ENCODE measurements around the gene HSPBP1.
A peak's percentile ranks its signal among the peaks of the same experiment; 100 is the strongest.
"Not testable (repeated sequence)": the region's sequence is repeated elsewhere in the genome, so short reads cannot be mapped to it uniquely, and the experiment has no call there.

The HSPBP1 gene, protein sequence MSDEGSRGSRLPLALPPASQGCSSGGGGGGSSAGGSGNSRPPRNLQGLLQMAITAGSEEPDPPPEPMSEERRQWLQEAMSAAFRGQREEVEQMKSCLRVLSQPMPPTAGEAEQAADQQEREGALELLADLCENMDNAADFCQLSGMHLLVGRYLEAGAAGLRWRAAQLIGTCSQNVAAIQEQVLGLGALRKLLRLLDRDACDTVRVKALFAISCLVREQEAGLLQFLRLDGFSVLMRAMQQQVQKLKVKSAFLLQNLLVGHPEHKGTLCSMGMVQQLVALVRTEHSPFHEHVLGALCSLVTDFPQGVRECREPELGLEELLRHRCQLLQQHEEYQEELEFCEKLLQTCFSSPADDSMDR

DNA sequence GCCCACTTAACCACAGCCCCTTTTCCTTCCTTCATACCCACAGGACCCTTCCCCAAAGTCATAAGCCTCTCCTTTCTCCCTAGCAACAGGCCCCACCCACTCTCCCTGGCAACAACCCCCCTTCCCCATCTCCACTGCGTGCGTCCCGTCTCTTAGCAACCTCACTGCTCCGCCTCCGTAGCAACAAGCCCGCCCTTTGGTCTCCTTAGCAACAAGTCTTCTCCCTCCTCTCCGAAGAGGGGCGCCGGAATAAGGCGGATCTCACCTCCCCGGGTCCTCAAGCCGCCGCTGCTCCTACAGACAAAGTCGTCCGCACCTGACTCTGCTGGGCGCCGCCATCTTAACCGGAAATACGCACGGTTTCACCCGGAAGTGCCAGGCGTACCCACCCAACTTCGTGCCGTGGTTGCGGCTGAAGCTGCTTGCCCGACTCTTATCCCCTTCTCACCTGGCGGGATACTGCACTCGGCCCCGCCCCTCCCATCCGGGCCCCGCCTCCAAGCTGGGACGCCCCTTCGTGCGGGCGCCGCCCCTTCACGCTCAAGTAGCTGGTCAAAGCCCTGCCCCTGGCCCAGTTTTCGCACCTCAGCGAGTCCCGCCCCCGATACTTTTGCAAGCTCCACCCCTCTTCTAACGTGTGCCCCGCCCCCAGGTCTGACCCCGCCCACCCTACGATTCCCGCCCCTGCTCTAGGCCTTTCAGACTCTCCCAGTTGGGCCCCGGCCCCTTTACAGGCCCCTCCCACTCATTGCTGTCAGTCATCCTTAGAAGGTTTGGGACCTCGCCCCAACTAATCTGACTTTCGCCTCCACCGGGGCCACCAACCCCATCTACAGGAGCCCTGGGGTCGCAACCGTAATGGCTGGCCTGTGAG lies at the start of gene HSPBP1:
HSPBP1 (minus strand) TSS at position 341 of the 874 bp plus-strand sequence. CDS start 502 bp downstream, outside the sequence.
- peak; percentile 92 for DNase-seq

DNA sequence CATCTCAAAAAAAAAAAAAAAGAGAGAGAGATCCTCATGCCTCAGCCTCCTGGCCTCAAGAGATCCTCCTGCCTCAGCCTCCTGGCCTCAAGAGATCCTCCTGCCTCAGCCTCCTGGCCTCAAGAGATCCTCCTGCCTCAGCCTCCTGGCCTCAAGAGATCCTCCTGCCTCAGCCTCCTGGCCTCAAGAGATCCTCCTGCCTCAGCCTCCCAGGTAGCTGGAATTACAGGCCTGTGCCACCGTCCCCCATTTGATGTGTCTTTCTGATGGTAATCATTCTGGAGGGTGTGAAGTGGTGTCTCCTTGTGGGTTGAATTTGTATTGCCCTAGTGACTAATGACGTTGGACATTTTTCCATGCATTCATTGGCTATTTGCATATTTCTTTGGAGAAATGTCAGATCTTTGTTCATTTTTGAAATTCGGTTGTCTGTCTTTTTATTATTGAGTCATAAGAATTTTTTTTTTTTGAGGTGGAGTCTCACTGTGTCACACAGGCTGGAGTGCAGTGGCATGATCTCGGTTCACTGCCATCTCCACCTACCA lies 48.9 kb upstream of the HSPBP1 start:
- not testable (repeated sequence) for DNase-seq

GRCh38 chr19:55325172-55325571 lies 45.3 kb upstream of the HSPBP1 start, which contains the start of gene TMEM150B:
Gene TMEM150B (minus strand): TSS chr19:55325341. CDS start chr19:55321036, 4,305 bp downstream.
- no peak for DNase-seq

GRCh38 chr19:55324662-55325061 lies 44.8 kb upstream of the HSPBP1 start:
- no peak for DNase-seq

- DNase-seq, result no peak
These were observed 42.4 kb upstream of the HSPBP1 start for GRCh38 chr19:55322204-55322885.

GRCh38 chr19:55321466-55322137 lies 41.7 kb upstream of the HSPBP1 start:
- DNase-seq, result no peak

DNA sequence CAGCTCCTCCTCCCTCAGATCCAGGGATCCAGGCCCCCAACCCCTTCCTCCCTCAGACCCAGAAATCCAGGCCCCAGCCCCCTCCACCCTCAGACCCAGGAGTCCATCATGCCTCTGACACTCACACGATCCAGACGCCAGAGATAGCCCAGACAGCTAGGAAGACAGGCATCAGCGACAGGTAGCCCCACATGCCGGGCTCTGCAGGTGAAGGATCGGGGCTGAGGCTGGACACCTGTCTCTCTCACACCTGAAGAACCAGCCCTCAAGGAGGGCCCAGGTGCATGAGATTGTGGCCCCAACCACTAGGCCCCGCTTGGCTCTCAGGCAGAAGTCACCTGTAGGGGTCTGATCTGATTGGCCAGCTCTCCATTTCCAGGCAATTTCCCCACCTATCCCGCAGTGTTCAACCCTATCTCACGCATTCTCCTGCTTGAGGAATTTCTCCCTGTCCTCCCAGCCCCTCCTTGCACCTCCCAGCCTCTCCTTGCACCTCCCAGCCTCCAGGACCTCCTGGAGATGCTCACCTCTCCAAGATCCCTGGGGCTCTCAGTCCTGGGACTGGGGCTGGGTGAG lies 41.0 kb upstream of the HSPBP1 start:
- no peak for DNase-seq

- DNase-seq, result no peak
These were observed 39.9 kb upstream of the HSPBP1 start for GRCh38 chr19:55319785-55320184.

DNA sequence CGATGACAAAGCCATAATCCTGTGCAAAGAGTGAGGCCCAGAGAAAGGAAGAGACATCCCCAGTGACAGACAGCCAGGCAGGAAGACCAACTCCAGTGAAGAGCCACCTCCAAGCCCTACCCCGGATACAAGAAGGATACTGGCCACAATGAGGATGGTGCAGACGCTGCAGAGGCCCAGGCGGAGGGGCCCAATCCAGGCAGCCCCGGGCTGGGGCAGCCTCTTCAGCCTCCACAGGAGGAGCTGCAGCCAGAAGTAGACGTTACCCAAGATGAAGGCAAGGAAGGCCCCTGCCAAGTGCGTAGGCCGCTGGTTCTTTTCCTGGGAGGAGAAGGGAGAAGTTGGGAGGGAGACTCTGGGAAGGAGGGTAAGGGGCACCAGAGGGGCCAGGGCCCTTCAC lies 36.7 kb upstream of the HSPBP1 start:
- DNase-seq, result no peak

GRCh38 chr19:55315956-55316525 lies 36.1 kb upstream of the HSPBP1 start:
- no peak for DNase-seq

- no peak for DNase-seq
These were observed 34.5 kb upstream of the HSPBP1 start for GRCh38 chr19:55314396-55314795.

DNA sequence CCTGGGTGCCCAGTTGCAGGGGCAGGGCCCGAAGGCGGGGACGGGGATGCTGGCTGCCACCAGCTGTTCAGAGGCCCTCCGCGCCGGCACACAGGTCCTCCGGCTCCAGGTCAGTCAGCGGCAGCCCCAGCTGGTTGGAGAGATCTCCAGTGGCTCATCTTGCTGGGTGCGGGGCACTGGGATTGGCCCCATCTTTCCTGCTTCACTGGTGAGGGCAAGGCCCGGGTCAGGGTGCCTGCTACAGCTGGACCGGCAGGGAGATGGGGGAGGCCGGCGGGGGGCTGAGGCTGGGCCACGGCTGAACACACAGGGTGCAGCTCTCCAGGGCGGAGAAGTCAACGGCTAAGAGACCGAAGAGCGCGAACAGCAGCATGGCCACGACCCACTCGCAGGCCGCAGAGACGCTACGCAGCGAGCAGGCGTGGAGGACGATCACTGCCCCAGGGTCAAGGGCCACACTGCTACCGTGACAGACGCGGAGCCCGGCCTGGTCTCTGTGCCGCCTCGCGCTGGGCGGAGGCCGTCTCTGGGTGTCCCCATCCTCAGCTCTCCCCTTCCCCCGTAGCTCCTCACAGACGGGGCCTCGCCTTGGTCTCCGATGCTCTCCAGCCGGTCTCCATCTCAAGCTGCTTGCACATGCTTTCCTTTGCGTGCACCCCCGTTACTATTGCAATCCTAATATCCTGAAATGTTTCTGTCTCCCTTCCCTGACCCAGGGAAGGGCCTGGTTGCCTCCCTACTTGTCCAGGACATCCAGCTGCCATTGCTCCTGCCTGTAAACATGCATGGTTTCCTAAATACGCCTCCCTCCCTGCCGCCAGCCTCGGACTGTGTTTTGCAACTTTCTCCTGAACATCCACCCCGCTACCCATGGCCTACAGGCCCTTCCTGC lies 33.0 kb upstream of the HSPBP1 start:
- DNase-seq, result no peak

- DNase-seq, result no peak
These were observed 31.9 kb upstream of the HSPBP1 start for GRCh38 chr19:55311797-55312196.

GRCh38 chr19:55311397-55311796 lies 31.5 kb upstream of the HSPBP1 start:
- DNase-seq, result no peak

DNA sequence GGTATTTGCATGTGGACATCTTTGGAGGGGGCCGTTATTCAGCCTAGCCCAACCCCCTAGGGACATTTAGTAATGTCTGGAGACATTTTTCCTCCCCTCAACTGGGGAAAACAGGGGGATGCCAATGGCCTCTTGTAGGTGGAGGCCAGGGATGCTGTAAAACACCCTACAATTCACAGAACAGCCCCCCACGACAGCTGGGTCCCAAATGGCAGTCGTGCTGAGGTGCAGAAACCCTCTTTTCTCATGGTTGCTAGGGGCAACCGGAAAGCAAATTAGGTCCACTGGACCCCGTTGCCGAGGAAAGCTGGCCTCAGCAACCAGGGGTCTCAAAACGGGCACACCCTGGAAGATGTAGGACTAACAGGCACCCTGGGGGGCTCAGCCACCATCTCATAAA lies 30.6 kb upstream of the HSPBP1 start:
- no peak for DNase-seq

DNA sequence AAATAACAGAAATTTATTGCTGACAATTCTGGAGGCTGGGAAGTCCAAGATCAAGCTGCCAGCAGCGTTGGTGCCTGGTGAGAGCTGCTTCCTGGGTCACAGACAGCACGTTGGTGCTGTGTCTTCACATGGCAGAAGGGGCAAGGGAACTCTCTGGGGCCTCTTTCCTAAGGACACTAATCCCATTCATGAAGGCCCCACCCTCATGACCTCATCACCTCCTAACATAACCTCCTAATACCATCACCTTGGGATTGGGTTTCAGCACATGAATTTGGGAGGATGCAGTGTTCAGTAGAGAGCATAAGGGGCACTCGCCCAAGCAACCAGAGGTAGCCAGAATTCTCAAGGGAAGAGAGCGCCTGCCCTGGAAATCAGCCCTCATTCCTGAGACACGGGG lies 29.5 kb upstream of the HSPBP1 start:
- no peak for DNase-seq

DNA sequence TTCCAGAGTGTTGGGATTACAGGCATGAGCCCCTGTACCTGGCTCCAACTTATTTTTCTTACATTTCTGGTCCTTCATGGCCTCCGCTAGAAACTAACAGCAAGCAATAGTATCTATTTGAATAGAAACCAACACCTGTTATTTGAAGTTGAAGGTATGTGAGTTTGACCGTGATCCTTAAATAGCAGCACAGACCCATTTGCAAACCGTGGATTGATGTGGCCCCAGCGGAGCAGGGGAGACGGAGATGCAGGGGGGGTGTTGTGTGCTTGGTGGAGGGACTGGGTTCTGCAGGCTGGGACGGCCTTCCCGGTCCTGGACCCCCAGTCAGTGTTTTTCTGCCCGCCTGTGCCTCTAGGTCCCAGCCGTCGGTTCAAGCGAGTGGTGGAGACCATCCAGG lies 28.4 kb upstream of the HSPBP1 start:
- DNase-seq, result no peak

DNA sequence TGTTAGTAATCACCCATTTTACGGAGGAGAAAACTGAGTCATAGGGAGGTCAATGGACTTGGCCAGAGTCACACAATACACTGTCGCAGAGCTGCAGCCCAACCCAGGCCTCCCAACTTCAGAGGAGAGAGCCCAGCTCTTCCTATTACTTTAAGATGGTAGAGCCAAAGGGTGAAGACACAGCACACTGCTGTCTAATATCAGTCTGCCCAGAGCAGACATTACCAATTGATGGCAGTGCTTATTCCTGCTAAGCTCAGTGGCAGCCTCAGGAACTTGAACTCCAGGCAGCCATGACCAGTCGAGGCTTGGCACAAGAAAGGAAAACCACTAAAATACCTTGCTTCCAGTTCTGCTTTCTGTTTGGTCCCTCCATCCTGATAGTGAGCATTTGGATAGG lies 26.8 kb upstream of the HSPBP1 start:
- DNase-seq, result no peak

- DNase-seq, result no peak
These were observed 26.2 kb upstream of the HSPBP1 start for GRCh38 chr19:55305983-55306562.

GRCh38 chr19:55305491-55305890 lies 25.6 kb upstream of the HSPBP1 start:
- no peak for DNase-seq

Data from SHP77 treated with DMSO at 0.1 percent for 48 hours (cell line).